ENCODE measurements around the gene CCDC88C.

DNA sequence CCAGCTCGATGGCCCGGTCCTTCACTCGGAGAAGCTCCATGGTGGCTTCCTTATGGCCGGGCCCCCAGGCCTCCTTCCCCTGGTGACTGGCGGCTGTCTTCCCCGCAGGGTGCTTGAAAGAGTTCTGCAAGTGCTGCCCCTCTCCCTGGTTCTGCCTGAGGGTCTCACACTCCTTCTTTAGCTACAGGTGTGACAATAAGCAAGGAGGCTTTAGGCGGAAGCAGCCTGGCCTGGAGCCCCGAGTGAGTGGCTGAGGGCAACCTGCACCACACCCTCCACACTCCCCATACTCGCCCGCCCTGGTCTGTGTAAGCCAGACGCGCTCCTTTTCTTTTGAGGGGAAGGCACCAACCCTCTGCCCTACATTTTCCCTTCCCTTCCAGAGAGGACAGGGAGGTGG lies 110.6 kb downstream of the CCDC88C start:
- no peak for TF ChIP-seq EZH2phosphoT487 (IDR thresholded peaks at IDR 0.05; ENCODE audit: borderline replicate concordance, low read depth, low read length)
- TF ChIP-seq, protein P1, sequence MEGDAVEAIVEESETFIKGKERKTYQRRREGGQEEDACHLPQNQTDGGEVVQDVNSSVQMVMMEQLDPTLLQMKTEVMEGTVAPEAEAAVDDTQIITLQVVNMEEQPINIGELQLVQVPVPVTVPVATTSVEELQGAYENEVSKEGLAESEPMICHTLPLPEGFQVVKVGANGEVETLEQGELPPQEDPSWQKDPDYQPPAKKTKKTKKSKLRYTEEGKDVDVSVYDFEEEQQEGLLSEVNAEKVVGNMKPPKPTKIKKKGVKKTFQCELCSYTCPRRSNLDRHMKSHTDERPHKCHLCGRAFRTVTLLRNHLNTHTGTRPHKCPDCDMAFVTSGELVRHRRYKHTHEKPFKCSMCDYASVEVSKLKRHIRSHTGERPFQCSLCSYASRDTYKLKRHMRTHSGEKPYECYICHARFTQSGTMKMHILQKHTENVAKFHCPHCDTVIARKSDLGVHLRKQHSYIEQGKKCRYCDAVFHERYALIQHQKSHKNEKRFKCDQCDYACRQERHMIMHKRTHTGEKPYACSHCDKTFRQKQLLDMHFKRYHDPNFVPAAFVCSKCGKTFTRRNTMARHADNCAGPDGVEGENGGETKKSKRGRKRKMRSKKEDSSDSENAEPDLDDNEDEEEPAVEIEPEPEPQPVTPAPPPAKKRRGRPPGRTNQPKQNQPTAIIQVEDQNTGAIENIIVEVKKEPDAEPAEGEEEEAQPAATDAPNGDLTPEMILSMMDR (conservative IDR thresholded peaks at IDR 0.05; ENCODE audit: low read length): no peak

All from OCI-LY7 (cell line).